ENCODE measurements around the gene PNMA8A.

PNMA8A gene

GRCh38 chr19:46456930-46457329, 14.4 kb downstream of the PNMA8A start:
- H3K9me2 ChIP-seq (replicated peaks; ENCODE audit: insufficient read depth, low read length), result no peaks in the 10 kb centered on the region
- H3K9me3 ChIP-seq (replicated peaks; ENCODE audit: insufficient read depth, low read length), result no peaks in the 10 kb centered on the region
- H3K27me3 ChIP-seq (replicated peaks; ENCODE audit: insufficient read depth, low read length), result peaks cover 82% of the 10 kb centered on the region
- no peaks in the 10 kb centered on the region for H3K79me2 ChIP-seq (ENCODE audit: low read length)
- no peak overlapping the region for H3K27ac ChIP-seq (ENCODE audit: low read length)
- no peaks in the 10 kb centered on the region for H4K20me1 ChIP-seq (ENCODE audit: insufficient read depth, low read length)
- no peak overlapping the region for H3K4me2 ChIP-seq (ENCODE audit: low read depth, low read length)
- H3K36me3 ChIP-seq (replicated peaks; ENCODE audit: insufficient read depth, low read length), result no peaks in the 10 kb centered on the region
- no peak overlapping the region for H3K4me3 ChIP-seq (ENCODE audit: low read length)
- TF ChIP-seq EZH2phosphoT487 (IDR thresholded peaks at IDR 0.05; ENCODE audit: low read length) (no peak), CTCF (IDR thresholded peaks at IDR 0.05; ENCODE audit: low read length) (no peak), EZH2 (optimal IDR thresholded peaks at IDR 0.05; ENCODE audit: low read depth, low read length) (no peak)
- H3K9ac ChIP-seq (ENCODE audit: low read length), result no peak overlapping the region
- DNase-seq, result no peak
- H3F3A ChIP-seq (ENCODE audit: insufficient read depth, low read length), result no peaks in the 10 kb centered on the region
- H3K4me1 ChIP-seq (ENCODE audit: low read length), result no peaks in the 10 kb centered on the region
- H2AFZ ChIP-seq (ENCODE audit: low read length), result no peak overlapping the region

GRCh38 chr19:46454244-46454643, 17.1 kb downstream of the PNMA8A start:
- H3K4me1 ChIP-seq (ENCODE audit: low read length), result no peaks in the 10 kb centered on the region
- H3F3A ChIP-seq (ENCODE audit: insufficient read depth, low read length), result no peaks in the 10 kb centered on the region
- no peaks in the 10 kb centered on the region for H4K20me1 ChIP-seq (ENCODE audit: insufficient read depth, low read length)
- no peak for DNase-seq
- H3K9me2 ChIP-seq (replicated peaks; ENCODE audit: insufficient read depth, low read length), result no peaks in the 10 kb centered on the region
- no peak overlapping the region for H3K9ac ChIP-seq (ENCODE audit: low read length)
- no peak for TF ChIP-seq EZH2 (optimal IDR thresholded peaks at IDR 0.05; ENCODE audit: low read depth, low read length)
- no peak for TF ChIP-seq CTCF (IDR thresholded peaks at IDR 0.05; ENCODE audit: low read length)
- TF ChIP-seq EZH2phosphoT487 (IDR thresholded peaks at IDR 0.05; ENCODE audit: low read length), result no peak
- no peak overlapping the region for H3K27ac ChIP-seq (ENCODE audit: low read length)
- H3K36me3 ChIP-seq (replicated peaks; ENCODE audit: insufficient read depth, low read length), result no peaks in the 10 kb centered on the region
- peaks cover 83% of the 10 kb centered on the region for H3K27me3 ChIP-seq (replicated peaks; ENCODE audit: insufficient read depth, low read length)
- H2AFZ ChIP-seq (ENCODE audit: low read length), result no peak overlapping the region
- H3K4me2 ChIP-seq (ENCODE audit: low read depth, low read length), result no peak overlapping the region
- no peaks in the 10 kb centered on the region for H3K9me3 ChIP-seq (replicated peaks; ENCODE audit: insufficient read depth, low read length)
- H3K4me3 ChIP-seq (ENCODE audit: low read length), result no peak overlapping the region
- H3K79me2 ChIP-seq (ENCODE audit: low read length), result no peaks in the 10 kb centered on the region

- H3K79me2 ChIP-seq (ENCODE audit: low read length), result no peaks in the 10 kb centered on the region
- TF ChIP-seq EZH2 (optimal IDR thresholded peaks at IDR 0.05; ENCODE audit: low read depth, low read length) (no peak), EZH2phosphoT487 (IDR thresholded peaks at IDR 0.05; ENCODE audit: low read length) (no peak), CTCF (IDR thresholded peaks at IDR 0.05; ENCODE audit: low read length) (no peak)
- H3K9ac ChIP-seq (ENCODE audit: low read length), result no peak overlapping the region
- H3K27me3 ChIP-seq (replicated peaks; ENCODE audit: insufficient read depth, low read length), result peaks cover 80% of the 10 kb centered on the region
- no peaks in the 10 kb centered on the region for H4K20me1 ChIP-seq (ENCODE audit: insufficient read depth, low read length)
- no peaks in the 10 kb centered on the region for H3K36me3 ChIP-seq (replicated peaks; ENCODE audit: insufficient read depth, low read length)
- no peaks in the 10 kb centered on the region for H3K9me3 ChIP-seq (replicated peaks; ENCODE audit: insufficient read depth, low read length)
- H3K4me2 ChIP-seq (ENCODE audit: low read depth, low read length), result no peak overlapping the region
- H3K27ac ChIP-seq (ENCODE audit: low read length), result no peak overlapping the region
- H2AFZ ChIP-seq (ENCODE audit: low read length), result no peak overlapping the region
- DNase-seq, result no peak
- no peak overlapping the region for H3K4me3 ChIP-seq (ENCODE audit: low read length)
- H3K4me1 ChIP-seq (ENCODE audit: low read length), result no peaks in the 10 kb centered on the region
- H3F3A ChIP-seq (ENCODE audit: insufficient read depth, low read length), result no peaks in the 10 kb centered on the region
- no peaks in the 10 kb centered on the region for H3K9me2 ChIP-seq (replicated peaks; ENCODE audit: insufficient read depth, low read length)
These were observed 17.7 kb downstream of the PNMA8A start for GRCh38 chr19:46453661-46454060.

Measured in MM.1S (cell line).